H1 (cell line): Measurements from ENCODE around the gene CCDC148. TPM values are rescaled to one million over a fixed set of nuclear protein-coding genes. Genes with fewer than 3 reads are reported as not detected.

Experiments used
- CTCF ChIA-PET: fragments of 300-600 bp; sonication (Branson Sonifier 250); formaldehyde crosslinking; loops from one replicate; lab custom pipeline; 2021; ENCODE audit not compliant: partially characterized antibody; lab: Charles Lee
- POLR2A ChIA-PET: fragments of 300-600 bp; sonication (Branson Sonifier 250); formaldehyde crosslinking; loops from one replicate; lab custom pipeline; 2021; ENCODE audit warnings: inconsistent platforms; ENCODE audit not compliant: partially characterized antibody; lab: Charles Lee
- DNase-seq, 2 experiments: peaks; one replicate each; pipeline versions ENCODE4 v3.0.0 to v3.0.0-alpha.2; 2010 to 2022; ENCODE audit warnings: low spot score in 2 of 2, low read depth in 1 of 2, mixed read lengths in 1 of 2
- FAIRE-seq: peaks from 2 replicates; lab custom pipeline; 2011; peaks lifted over from hg19 to GRCh38; lab: Jason Lieb, UNC
- H2AFZ ChIP-seq: 2 replicates; pipeline ENCODE4 v1.8.1; 2012; ENCODE audit warnings: low read length, inconsistent platforms
- H2AK5ac ChIP-seq: 2 replicates; pipeline ENCODE4 v1.6.1; 2013; ENCODE audit warnings: low read depth, low read length
- H2BK120ac ChIP-seq: replicated peaks from 2 replicates; pipeline ENCODE3; 2013; ENCODE audit warnings: low read depth, low read length, inconsistent platforms
- H2BK12ac ChIP-seq: 2 replicates; pipeline ENCODE4 v1.6.1; 2013; ENCODE audit warnings: low read depth, low read length
- H2BK15ac ChIP-seq: 2 replicates; pipeline ENCODE4 v1.6.1; 2013; ENCODE audit warnings: low read length
- H2BK20ac ChIP-seq: 2 replicates; pipeline ENCODE4 v1.6.1; 2013; ENCODE audit warnings: low read length
- H2BK5ac ChIP-seq: 2 replicates; pipeline ENCODE4 v1.6.1; 2013; ENCODE audit warnings: low read depth, low read length
- H3K14ac ChIP-seq: 2 replicates; pipeline ENCODE4 v1.6.1; 2013; ENCODE audit warnings: inconsistent platforms; ENCODE audit not compliant: insufficient read length
- H3K18ac ChIP-seq: 2 replicates; pipeline ENCODE4 v1.6.1; 2013; ENCODE audit warnings: low read length; ENCODE audit errors: extremely low read depth
- H3K23ac ChIP-seq: 2 replicates; pipeline ENCODE4 v1.6.1; 2013; ENCODE audit warnings: inconsistent platforms; ENCODE audit not compliant: insufficient read length
- H3K23me2 ChIP-seq: 2 replicates; pipeline ENCODE4 v1.6.1; 2013; ENCODE audit warnings: low read depth, low read length
- H3K27ac ChIP-seq: 2 replicates; pipeline ENCODE4 v1.6.1; 2011; ENCODE audit warnings: low read depth, low read length, inconsistent platforms
- H3K27me3 ChIP-seq, 4 experiments: replicated peaks in 1 of 4; 1 replicate in 1 of 4; 2 replicates in 3 of 4; pipeline versions ENCODE4 v1.6.1 to v1.8.1; 2011 to 2013; ENCODE audit warnings: low read length in 3 of 4, mild to moderate bottlenecking in 3 of 4, inconsistent platforms in 2 of 4, mixed read lengths in 2 of 4, moderate library complexity in 1 of 4; ENCODE audit not compliant: control insufficient read depth in 3 of 4, insufficient read depth in 3 of 4; ENCODE audit errors: extremely low read depth in 1 of 4
- H3K36me3 ChIP-seq, 4 experiments: 2 replicates each; pipeline versions ENCODE4 v1.6.1 to v1.8.1; 2011 to 2013; ENCODE audit warnings: mild to moderate bottlenecking in 4 of 4, low read length in 3 of 4, moderate library complexity in 2 of 4, control low read depth in 1 of 4, inconsistent platforms in 1 of 4; ENCODE audit not compliant: insufficient read depth in 4 of 4, control insufficient read depth in 2 of 4
- H3K4ac ChIP-seq: replicated peaks from 2 replicates; pipeline ENCODE3; 2013; ENCODE audit warnings: low read length, low read depth, mixed read lengths, inconsistent platforms; ENCODE audit not compliant: insufficient read length
- H3K4me1 ChIP-seq, 4 experiments: replicated peaks in 1 of 4; 1 replicate in 1 of 4; 2 replicates in 3 of 4; pipeline versions ENCODE4 v1.6.1 to v1.8.1; 2011 to 2013; ENCODE audit warnings: low read length in 3 of 4, inconsistent platforms in 2 of 4, mixed read lengths in 1 of 4; ENCODE audit not compliant: insufficient read depth in 4 of 4, control insufficient read depth in 3 of 4
- H3K4me2 ChIP-seq, 2 experiments: 2 replicates each; pipeline versions ENCODE4 v1.6.1 to v1.8.1; 2011 to 2013; ENCODE audit warnings: low read depth in 2 of 2, low read length in 2 of 2, control low read depth in 1 of 2, inconsistent platforms in 1 of 2, mild to moderate bottlenecking in 1 of 2; ENCODE audit not compliant: insufficient read depth in 1 of 2
- H3K4me3 ChIP-seq, 4 experiments: fragments of 200-600, 300-600 bp in 1 of 4; sonication (generic), shearing (Covaris generic), sonication (Bioruptor Twin) in 1 of 4; 2 replicates each; pipeline versions ENCODE4 v1.5.1 to v1.8.1; 2011 to 2016; ENCODE audit warnings: low read length in 4 of 4, low read depth in 3 of 4, control low read depth in 2 of 4, inconsistent platforms in 2 of 4, mild to moderate bottlenecking in 2 of 4, mixed read lengths in 1 of 4, moderate library complexity in 1 of 4; ENCODE audit not compliant: insufficient read depth in 2 of 4; ENCODE audit errors: extremely low read depth in 1 of 4
- H3K56ac ChIP-seq: replicated peaks from 2 replicates; pipeline ENCODE3; 2013; ENCODE audit warnings: low read depth, mild to moderate bottlenecking, mixed read lengths, low read length, inconsistent platforms; ENCODE audit not compliant: insufficient read length
- H3K79me1 ChIP-seq: 2 replicates; pipeline ENCODE4 v1.6.1; 2013; ENCODE audit warnings: low read depth, low read length, control low read depth
- H3K79me2 ChIP-seq, 2 experiments: 2 replicates each; pipeline versions ENCODE4 v1.6.1 to v1.8.1; 2012 to 2013; ENCODE audit warnings: low read length in 2 of 2, mild to moderate bottlenecking in 2 of 2, inconsistent platforms in 1 of 2; ENCODE audit not compliant: insufficient read depth in 2 of 2, control insufficient read depth in 1 of 2
- H3K9ac ChIP-seq, 4 experiments: replicated peaks in 1 of 4; 1 replicate in 1 of 4; 2 replicates in 3 of 4; pipeline versions ENCODE4 v1.6.1 to v1.8.1; 2011 to 2013; ENCODE audit warnings: low read depth in 3 of 4, low read length in 3 of 4, control low read depth in 2 of 4, mild to moderate bottlenecking in 2 of 4, moderate library complexity in 2 of 4, inconsistent platforms in 1 of 4; ENCODE audit errors: extremely low read depth in 1 of 4
- H3K9me3 ChIP-seq, 2 experiments: 2 replicates each; pipeline versions ENCODE4 v1.6.1 to v1.8.1; 2012 to 2013; ENCODE audit warnings: mild to moderate bottlenecking in 2 of 2, moderate library complexity in 2 of 2, control low read depth in 1 of 2, inconsistent platforms in 1 of 2, low read depth in 1 of 2, low read length in 1 of 2, mixed read lengths in 1 of 2; ENCODE audit not compliant: insufficient read depth in 2 of 2
- H4K20me1 ChIP-seq, 2 experiments: replicated peaks in 1 of 2; 2 replicates each; pipeline versions ENCODE3 to v1.8.1; 2011 to 2013; ENCODE audit warnings: inconsistent platforms in 2 of 2, low read length in 2 of 2, mild to moderate bottlenecking in 1 of 2; ENCODE audit not compliant: insufficient read depth in 2 of 2, control insufficient read depth in 1 of 2
- H4K5ac ChIP-seq: 2 replicates; pipeline ENCODE4 v1.6.1; 2013; ENCODE audit warnings: low read length, low read depth, mixed read lengths, inconsistent platforms; ENCODE audit not compliant: insufficient read length
- H4K8ac ChIP-seq: 2 replicates; pipeline ENCODE4 v1.8.0; 2013; ENCODE audit warnings: mild to moderate bottlenecking, moderate library complexity, low read length, inconsistent platforms; ENCODE audit not compliant: insufficient read depth; ENCODE audit errors: extremely low read depth
- H4K91ac ChIP-seq: replicated peaks from 2 replicates; pipeline ENCODE3; 2013; ENCODE audit warnings: low read length, mixed read lengths, inconsistent platforms; ENCODE audit not compliant: insufficient read length
- BCL11A ChIP-seq, 2 experiments: IDR thresholded peaks; one replicate each; pipeline ENCODE4 v1.6.1; 2011; ENCODE audit warnings: low read depth in 2 of 2, low read length in 2 of 2, mild to moderate bottlenecking in 2 of 2
- CEBPB ChIP-seq: IDR thresholded peaks from 2 replicates; pipeline ENCODE4 v1.6.1; 2012; ENCODE audit warnings: low read depth, low read length
- EP300 ChIP-seq, 2 experiments: IDR thresholded peaks; 1 replicate in 1 of 2; 2 replicates in 1 of 2; pipeline ENCODE4 v1.6.1; 2011 to 2012; ENCODE audit warnings: low read depth in 2 of 2, low read length in 2 of 2, mild to moderate bottlenecking in 2 of 2, borderline replicate concordance in 1 of 2, inconsistent platforms in 1 of 2, moderate library complexity in 1 of 2
- HDAC2 ChIP-seq, 2 experiments: fragments of 300-600 bp in 1 of 2; sonication (generic) in 1 of 2; IDR thresholded peaks; 2 replicates each; pipeline ENCODE4 v1.6.1; 2011 to 2012; ENCODE audit warnings: low read depth in 2 of 2, low read length in 2 of 2, mild to moderate bottlenecking in 2 of 2, moderate library complexity in 2 of 2, borderline replicate concordance in 1 of 2, inconsistent platforms in 1 of 2
- NRF1 ChIP-seq: IDR thresholded peaks from 2 replicates; pipeline ENCODE4 v1.6.1; 2011; ENCODE audit warnings: mild to moderate bottlenecking, low read depth, low read length, improper control_type of control experiment
- RAD21 ChIP-seq, 2 experiments: IDR thresholded peaks in 1 of 2; conservative IDR thresholded peaks in 1 of 2; 2 replicates each; pipeline ENCODE4 v1.6.1; 2011; ENCODE audit warnings: low read depth in 2 of 2, low read length in 2 of 2, improper control_type of control experiment in 1 of 2, inconsistent platforms in 1 of 2, mild to moderate bottlenecking in 1 of 2, moderate library complexity in 1 of 2
- SP1 ChIP-seq: IDR thresholded peaks from 2 replicates; pipeline ENCODE4 v1.6.1; 2011; ENCODE audit warnings: low read depth, low read length
- SP4 ChIP-seq: IDR thresholded peaks from 2 replicates; pipeline ENCODE4 v1.6.1; 2012; ENCODE audit warnings: low read length, inconsistent platforms
- SUZ12 ChIP-seq: fragments of 200-600 bp; sonication (generic); IDR thresholded peaks from 2 replicates; pipeline ENCODE4 v1.6.1; 2012; ENCODE audit warnings: mild to moderate bottlenecking, inconsistent platforms, low read length, moderate library complexity, mixed read lengths
- TEAD4 ChIP-seq: IDR thresholded peaks from 2 replicates; pipeline ENCODE4 v1.6.1; 2012; ENCODE audit warnings: low read depth, low read length, inconsistent platforms, mixed read lengths
- WGBS, 2 experiments: shearing (Covaris generic) in 1 of 2; methylation state at CpG; one replicate each; pipeline versions ENCODE4 v1.1.6 to v1.1.7; 2013 to 2015; ENCODE audit warnings: low lambda C conversion rate in 2 of 2, mixed read lengths in 2 of 2, inconsistent platforms in 1 of 2, low coverage in 1 of 2, missing lambda C conversion rate in 1 of 2; ENCODE audit not compliant: insufficient replicate concordance in 2 of 2, insufficient coverage in 1 of 2, insufficient read length in 1 of 2; ENCODE audit errors: extremely low coverage in 1 of 2, missing lambda C conversion rate in 1 of 2; 5-methylcytosine and 5-hydroxymethylcytosine counted together
- polyA plus RNA-seq, 7 experiments: library from polyadenylated mRNA; depleted of rRNA in 3 of 7; stranded (reverse) in 5 of 7; unstranded in 2 of 7; fragments of >200 nt in 5 of 7; fragments of 200-250 nt in 2 of 7; gene quantifications; 1 replicate in 5 of 7; 2 replicates in 1 of 7; 4 replicates in 1 of 7; pipeline versions ENCODE4 v1.2.1 to v1.2.3, GENCODE V29; 2011 to 2013; ENCODE audit warnings: missing spikeins in 2 of 7, mixed read lengths in 2 of 7
- total RNA-seq: library from RNA; stranded (reverse); fragmentation: NEBNext Ultra II Directional; extraction: Animal tissue kit (Norgen Biotek cat#: 25700); gene quantifications from 2 replicates; pipeline ENCODE4 v1.2.1, GENCODE V29; 2021
- TF ChIP-seq, protein P1 (sequence below), 3 experiments: IDR thresholded peaks; 1 replicate in 2 of 3; 2 replicates in 1 of 3; pipeline versions ENCODE4 v1.5.1 to v1.6.1; 2011; ENCODE audit warnings: low read length in 3 of 3, mild to moderate bottlenecking in 3 of 3, inconsistent platforms in 2 of 3, low read depth in 1 of 3, moderate library complexity in 1 of 3; ENCODE audit not compliant: insufficient read depth in 1 of 3; ENCODE audit errors: control extremely low read depth in 1 of 3

The CCDC148 gene
- total and polyA plus RNA-seq, 2 of the 8 experiments (the other 6 are each of a cell fraction or from before 2014, with no cell fraction given), result 0.45 to 1.3 TPM

DNA sequence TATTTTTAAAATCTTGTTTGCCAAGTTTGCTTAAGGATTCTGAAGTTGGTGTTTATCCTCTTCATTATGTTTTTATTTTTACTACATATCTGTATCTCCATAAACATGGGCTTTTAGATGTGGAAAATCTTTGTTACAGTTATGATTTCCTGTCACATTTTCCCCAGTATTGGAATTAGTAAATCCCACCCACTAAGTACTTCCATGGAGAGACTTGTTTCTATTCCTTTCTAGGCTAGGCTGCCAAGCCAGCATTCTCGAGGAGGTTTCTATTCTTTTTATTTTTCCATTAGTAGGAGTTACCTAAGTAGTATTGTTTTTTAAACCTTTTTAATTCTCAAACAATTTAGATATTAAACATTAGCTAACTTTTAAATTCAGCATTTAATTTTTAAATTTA is 22.3 kb upstream of the CCDC148 start:
- no peak overlapping the region for H4K8ac ChIP-seq
- no peaks in the 10 kb centered on the region for H3K23me2 ChIP-seq
- H3K18ac ChIP-seq, result no peak overlapping the region
- TF ChIP-seq EP300 (IDR thresholded peaks at IDR 0.05; ENCODE audit: borderline replicate concordance in 1 of 2, low read depth in 2 of 2, low read length in 2 of 2) (no peak), SP1 (no peak), RAD21 (IDR thresholded peaks at IDR 0.05 in 1 of 2, conservative IDR thresholded peaks at IDR 0.05 in 1 of 2; ENCODE audit: low read depth in 2 of 2, low read length in 2 of 2) (no peak), HDAC2 (IDR thresholded peaks at IDR 0.05; ENCODE audit: borderline replicate concordance in 1 of 2, low read depth in 2 of 2, low read length in 2 of 2) (no peak), BCL11A (IDR thresholded peaks at IDR 0.05; ENCODE audit: low read depth in 2 of 2, low read length in 2 of 2) (no peak), CEBPB (no peak), SUZ12 (no peak), SP4 (no peak), TEAD4 (no peak), NRF1 (no peak)
- TF ChIP-seq, protein P1, sequence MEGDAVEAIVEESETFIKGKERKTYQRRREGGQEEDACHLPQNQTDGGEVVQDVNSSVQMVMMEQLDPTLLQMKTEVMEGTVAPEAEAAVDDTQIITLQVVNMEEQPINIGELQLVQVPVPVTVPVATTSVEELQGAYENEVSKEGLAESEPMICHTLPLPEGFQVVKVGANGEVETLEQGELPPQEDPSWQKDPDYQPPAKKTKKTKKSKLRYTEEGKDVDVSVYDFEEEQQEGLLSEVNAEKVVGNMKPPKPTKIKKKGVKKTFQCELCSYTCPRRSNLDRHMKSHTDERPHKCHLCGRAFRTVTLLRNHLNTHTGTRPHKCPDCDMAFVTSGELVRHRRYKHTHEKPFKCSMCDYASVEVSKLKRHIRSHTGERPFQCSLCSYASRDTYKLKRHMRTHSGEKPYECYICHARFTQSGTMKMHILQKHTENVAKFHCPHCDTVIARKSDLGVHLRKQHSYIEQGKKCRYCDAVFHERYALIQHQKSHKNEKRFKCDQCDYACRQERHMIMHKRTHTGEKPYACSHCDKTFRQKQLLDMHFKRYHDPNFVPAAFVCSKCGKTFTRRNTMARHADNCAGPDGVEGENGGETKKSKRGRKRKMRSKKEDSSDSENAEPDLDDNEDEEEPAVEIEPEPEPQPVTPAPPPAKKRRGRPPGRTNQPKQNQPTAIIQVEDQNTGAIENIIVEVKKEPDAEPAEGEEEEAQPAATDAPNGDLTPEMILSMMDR (IDR thresholded peaks at IDR 0.05; ENCODE audit: control extremely low read depth in 1 of 3, insufficient read depth in 1 of 3, low read depth in 1 of 3, low read length in 3 of 3), result no peak
- no peak overlapping the region for H2BK120ac ChIP-seq
- no peak overlapping the region for H3K23ac ChIP-seq
- H2BK20ac ChIP-seq, result no peak overlapping the region
- no peak overlapping the region for H2BK15ac ChIP-seq
- CTCF ChIA-PET, result interaction anchor here (0.6 to 7.1 kb wide), 3 partner anchors 14 to 1900 kb away, joined by 4 to 58 read pairs (median 4); no protein-coding TSS in a partner anchor
- no peak overlapping the region for H2BK12ac ChIP-seq
- H4K20me1 ChIP-seq, result peaks cover 4 to 8% of the 10 kb centered on the region in 2 experiments
- no peak overlapping the region for H2AFZ ChIP-seq
- 94% methylated on average over 1 of the region's 1 CpG; no CpG with 5 or more reads in 1 of the 2 experiments for whole genome bisulfite sequencing, 2 experiments
- H4K5ac ChIP-seq, result no peak overlapping the region
- no peaks in the 10 kb centered on the region for H3K27me3 ChIP-seq
- no peak overlapping the region for H3K4me3 ChIP-seq
- no peaks in the 10 kb centered on the region for H3K79me1 ChIP-seq
- DNase-seq (no peak), FAIRE-seq (no peak)
- POLR2A ChIA-PET, result interaction anchor here (1.3 kb wide), 1 partner anchor 9 kb away, joined by 4 read pairs; no protein-coding TSS in a partner anchor
- peaks cover 0 to 7% (median 2%) of the 10 kb centered on the region in 4 experiments; a peak in 2 of 7 replicates for H3K4me1 ChIP-seq
- H2AK5ac ChIP-seq, result no peak overlapping the region
- H3K4ac ChIP-seq, result no peak overlapping the region
- peaks cover 0 to 4% (median 0%) of the 10 kb centered on the region in 4 experiments; a peak in 2 of 8 replicates for H3K36me3 ChIP-seq
- H3K9ac ChIP-seq, result no peak overlapping the region
- peaks cover 0 to 77% of the 10 kb centered on the region in 2 experiments; a peak in 2 of 4 replicates for H3K79me2 ChIP-seq
- no peak overlapping the region for H4K91ac ChIP-seq
- H3K4me2 ChIP-seq, result no peak overlapping the region
- H2BK5ac ChIP-seq, result no peak overlapping the region
- no peak overlapping the region for H3K56ac ChIP-seq
- H3K14ac ChIP-seq, result no peak overlapping the region
- H3K27ac ChIP-seq, result no peak overlapping the region
- no peaks in the 10 kb centered on the region for H3K9me3 ChIP-seq
